NB4 (cell line): ENCODE data around the gene OR5M3.

ENCODE experiments used
- DNase-seq: peaks from one replicate; pipeline ENCODE4 v3.0.0; 2010; ENCODE audit warnings: low read depth
- H3K4me3 ChIP-seq: one replicate; pipeline ENCODE4 v1.5.1; 2011; ENCODE audit warnings: mild to moderate bottlenecking, low read depth, low read length, moderate library complexity
- MAX ChIP-seq: IDR thresholded peaks from 2 replicates; pipeline ENCODE4 v1.6.1; 2011; ENCODE audit warnings: low read depth, low read length
- MYC ChIP-seq: IDR thresholded peaks from 2 replicates; pipeline ENCODE4 v1.6.1; 2011; ENCODE audit warnings: low read depth, low read length
- POLR2A ChIP-seq: IDR thresholded peaks from 2 replicates; pipeline ENCODE4 v1.6.1; 2011; ENCODE audit warnings: mild to moderate bottlenecking; ENCODE audit not compliant: insufficient read length; ENCODE audit errors: extremely low read depth
- TF ChIP-seq, protein P1 (sequence below): IDR thresholded peaks from one replicate; pipeline ENCODE4 v1.5.1; 2012; ENCODE audit warnings: low read depth, low read length

OR5M3 gene

DNA sequence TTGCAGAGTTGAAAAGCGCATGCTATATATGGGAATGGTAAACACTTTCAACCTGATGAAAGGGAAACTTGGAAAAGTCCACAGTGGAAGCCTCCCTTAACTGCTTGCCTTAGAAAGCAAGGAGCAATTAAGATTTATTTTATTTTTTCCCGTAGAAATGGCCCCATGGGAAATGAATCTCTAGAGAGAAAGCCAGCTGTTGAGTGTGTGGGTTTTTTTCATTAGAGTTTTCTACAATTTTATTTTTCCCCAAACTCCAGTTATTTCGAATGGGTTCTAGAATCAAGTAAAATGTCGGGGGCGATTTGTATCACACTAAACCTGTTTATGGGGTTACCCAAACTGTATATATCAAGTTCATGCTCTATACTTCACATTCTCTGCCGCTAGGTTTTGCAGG lies at the start of gene OR5M3:
Gene OR5M3, minus strand, starts transcription at position 101 of the 400 bp plus-strand sequence. CDS start 2,855 bp downstream, outside the sequence.
- no peak within 1 kb of the TSS for H3K4me3 ChIP-seq
- TF ChIP-seq MYC, result no peak
- TF ChIP-seq, protein P1, sequence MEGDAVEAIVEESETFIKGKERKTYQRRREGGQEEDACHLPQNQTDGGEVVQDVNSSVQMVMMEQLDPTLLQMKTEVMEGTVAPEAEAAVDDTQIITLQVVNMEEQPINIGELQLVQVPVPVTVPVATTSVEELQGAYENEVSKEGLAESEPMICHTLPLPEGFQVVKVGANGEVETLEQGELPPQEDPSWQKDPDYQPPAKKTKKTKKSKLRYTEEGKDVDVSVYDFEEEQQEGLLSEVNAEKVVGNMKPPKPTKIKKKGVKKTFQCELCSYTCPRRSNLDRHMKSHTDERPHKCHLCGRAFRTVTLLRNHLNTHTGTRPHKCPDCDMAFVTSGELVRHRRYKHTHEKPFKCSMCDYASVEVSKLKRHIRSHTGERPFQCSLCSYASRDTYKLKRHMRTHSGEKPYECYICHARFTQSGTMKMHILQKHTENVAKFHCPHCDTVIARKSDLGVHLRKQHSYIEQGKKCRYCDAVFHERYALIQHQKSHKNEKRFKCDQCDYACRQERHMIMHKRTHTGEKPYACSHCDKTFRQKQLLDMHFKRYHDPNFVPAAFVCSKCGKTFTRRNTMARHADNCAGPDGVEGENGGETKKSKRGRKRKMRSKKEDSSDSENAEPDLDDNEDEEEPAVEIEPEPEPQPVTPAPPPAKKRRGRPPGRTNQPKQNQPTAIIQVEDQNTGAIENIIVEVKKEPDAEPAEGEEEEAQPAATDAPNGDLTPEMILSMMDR, result no peak
- DNase-seq, result no peak

DNA sequence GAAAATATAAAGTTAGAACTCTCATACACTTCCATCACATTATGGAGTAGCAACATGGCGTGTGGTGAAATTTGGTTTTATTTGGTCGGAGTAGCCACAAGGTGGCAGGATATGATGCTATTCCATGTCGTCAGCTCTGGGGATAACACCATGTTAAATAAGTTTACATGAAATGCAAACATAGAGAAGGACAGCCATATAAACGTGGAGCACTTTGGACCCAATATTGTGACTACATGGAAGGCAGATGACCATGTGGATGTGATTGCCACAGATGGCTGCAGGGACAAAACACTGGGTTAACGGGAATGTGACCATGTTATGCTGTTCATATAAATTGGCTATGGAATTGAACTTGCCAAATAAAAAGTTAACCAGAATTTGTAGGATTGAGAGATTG lies 48.9 kb upstream of the OR5M3 start:
- TF ChIP-seq POLR2A, result no peak
- TF ChIP-seq MAX, result no peak
- TF ChIP-seq MYC, result no peak
- TF ChIP-seq, protein P1, result no peak
- peak; percentile 28 for DNase-seq
- no peak overlapping the region for H3K4me3 ChIP-seq

DNA sequence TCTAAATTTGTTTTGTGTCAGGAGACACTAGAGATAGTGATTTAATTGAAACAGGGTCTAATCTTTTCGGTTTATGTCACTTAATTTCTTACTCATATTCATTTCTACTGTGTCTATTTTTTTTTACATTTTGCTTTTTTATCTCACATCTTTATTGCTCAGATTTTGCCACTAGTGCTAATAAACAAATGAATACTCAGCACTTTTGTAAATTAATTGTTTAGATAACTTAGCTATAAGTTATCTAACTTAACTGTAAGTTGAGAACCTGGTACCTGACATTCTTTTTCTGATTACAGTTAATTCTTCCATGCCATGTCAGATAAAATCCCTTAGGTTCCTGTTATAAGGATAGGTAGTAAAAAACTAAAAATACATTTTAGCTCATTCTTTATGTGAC lies 40.1 kb upstream of the OR5M3 start:
- no peak overlapping the region for H3K4me3 ChIP-seq
- TF ChIP-seq, protein P1, result no peak
- no peak for TF ChIP-seq POLR2A
- TF ChIP-seq MYC, result no peak
- no peak for TF ChIP-seq MAX
- no peak for DNase-seq

DNA sequence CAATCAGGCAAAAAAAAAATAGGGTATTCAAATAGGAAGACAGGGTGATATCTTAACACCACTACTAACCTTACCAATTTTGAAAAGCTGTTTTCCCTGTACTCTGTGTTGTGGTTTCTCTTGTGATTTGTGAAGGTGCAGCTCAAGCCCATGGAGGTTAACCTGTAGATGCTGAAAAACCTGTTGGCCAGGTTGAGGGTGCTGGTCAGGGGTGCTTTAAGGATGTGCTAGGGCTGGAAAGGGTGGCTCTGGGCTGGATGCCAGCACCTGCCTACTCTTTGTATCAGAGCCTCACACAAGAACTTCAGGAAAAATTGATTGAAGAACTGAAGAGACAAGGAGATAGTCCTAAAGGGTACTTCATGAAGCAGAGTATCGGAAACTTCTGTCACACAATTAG lies 36.3 kb upstream of the OR5M3 start:
- TF ChIP-seq, protein P1, result no peak
- no peak for TF ChIP-seq MYC
- no peak for TF ChIP-seq POLR2A
- TF ChIP-seq MAX, result no peak
- no peak overlapping the region for H3K4me3 ChIP-seq
- DNase-seq, result no peak

DNA sequence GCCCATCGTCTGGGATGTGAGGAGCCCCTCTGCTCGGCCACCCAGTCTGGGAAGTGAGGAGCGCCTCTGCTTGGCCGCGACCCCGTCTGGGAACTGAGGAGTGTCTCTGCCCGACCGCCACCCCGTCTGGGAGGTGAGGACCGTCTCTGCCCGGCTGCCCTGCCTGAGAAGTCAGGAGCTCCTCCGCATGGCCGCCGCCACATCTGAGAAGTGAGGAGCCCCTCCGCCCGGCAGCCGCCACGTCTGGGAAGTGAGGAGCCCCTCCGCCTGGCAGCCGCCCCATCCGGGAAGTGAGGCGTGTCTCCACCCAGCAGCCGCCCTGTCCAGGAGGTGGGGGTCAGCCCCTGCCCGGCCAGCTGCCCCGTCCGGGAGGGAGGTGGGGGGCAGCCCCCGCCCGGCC lies 23.9 kb upstream of the OR5M3 start:
- no peak overlapping the region for H3K4me3 ChIP-seq
- no peak for DNase-seq
- TF ChIP-seq MAX (no peak), POLR2A (no peak), MYC (no peak)
- TF ChIP-seq, protein P1, result no peak

- no peak for DNase-seq
- H3K4me3 ChIP-seq, result no peak overlapping the region
- TF ChIP-seq MYC, result no peak
- TF ChIP-seq MAX, result no peak
- TF ChIP-seq, protein P1, result no peak
- no peak for TF ChIP-seq POLR2A
These were observed 22.0 kb upstream of the OR5M3 start for GRCh38 chr11:56495117-56495516.
